HG03521 (cell line): ENCODE measurements around the gene OR52L1.
A peak's percentile ranks its signal among the peaks of the same experiment; 100 is the strongest.
"Not testable (repeated sequence)": the region's sequence is repeated elsewhere in the genome, so short reads cannot be mapped to it uniquely, and the experiment has no call there.

Experiments used
- ATAC-seq: cut with Tn5 transposase; IDR thresholded peaks from one replicate; pipeline ENCODE4 v1.9.1; 2021; ENCODE audit warnings: mild to moderate bottlenecking, moderate library complexity; ENCODE audit not compliant: unreplicated experiment

The OR52L1 gene

DNA sequence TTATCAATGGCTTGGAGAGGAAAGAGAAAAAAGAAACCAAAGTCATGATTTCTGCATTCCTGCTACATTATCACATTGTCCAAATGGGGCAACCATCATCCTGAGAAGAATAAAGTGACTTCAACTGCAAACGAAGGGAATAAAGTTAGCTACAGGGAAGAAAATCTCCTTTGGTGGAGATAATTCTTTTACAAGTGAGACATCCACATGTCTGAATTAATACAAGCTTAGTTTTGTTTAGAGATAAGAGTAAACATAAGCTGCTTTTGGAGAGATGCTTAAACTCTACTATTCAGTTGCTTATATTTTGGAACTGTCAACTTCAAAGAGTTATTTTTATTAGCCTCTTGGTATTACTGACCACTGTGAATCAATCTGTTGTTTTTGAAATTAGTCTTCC, at the start of gene OR52L1:
Gene OR52L1 (minus strand): TSS at position 101 of the 400 bp plus-strand sequence. CDS start 55 bp downstream, at position 46.
- no peak for ATAC-seq

DNA sequence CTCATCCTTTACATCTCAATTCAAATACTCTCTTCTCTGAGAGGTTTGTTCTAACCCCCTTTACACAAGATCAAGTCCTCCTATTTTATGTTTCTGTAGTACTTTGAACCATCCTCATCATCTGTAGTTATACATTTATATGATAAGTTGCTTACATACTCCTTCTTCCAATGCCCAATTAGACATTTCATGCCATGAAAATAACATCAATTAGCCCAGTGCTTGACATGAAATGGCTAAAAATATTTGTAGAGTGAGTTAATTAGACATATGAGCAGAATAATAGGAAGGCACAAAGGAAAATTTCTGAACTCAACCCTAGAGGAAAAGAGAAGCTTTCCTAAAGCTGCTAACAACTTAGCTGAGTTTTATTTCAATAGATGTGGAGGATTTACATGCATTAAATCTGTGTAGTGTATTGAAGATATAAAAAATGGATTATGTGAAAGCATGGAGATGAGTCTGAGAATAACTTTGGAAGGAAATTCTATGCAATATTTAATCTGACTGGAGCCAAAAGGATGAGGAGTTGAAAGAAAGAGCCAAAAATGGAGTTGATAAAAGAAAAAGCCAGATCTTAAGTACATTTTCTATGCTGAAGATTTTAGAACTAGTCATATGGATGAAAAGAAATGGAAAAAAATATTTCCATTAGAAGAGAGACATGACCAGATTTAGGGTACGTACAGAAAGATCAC, 44.1 kb upstream of the OR52L1 start, which contains the start of gene OR56A1:
Gene OR56A1 (minus strand): TSS at position 51 of the 698 bp plus-strand sequence. CDS start 3,066 bp downstream, outside the sequence.
- ATAC-seq: no peak

- ATAC-seq: no peak
Measured at GRCh38 chr11:6027501-6027900, 40.7 kb upstream of the OR52L1 start.

GRCh38 chr11:6025056-6025455, 38.3 kb upstream of the OR52L1 start:
- ATAC-seq: no peak

DNA sequence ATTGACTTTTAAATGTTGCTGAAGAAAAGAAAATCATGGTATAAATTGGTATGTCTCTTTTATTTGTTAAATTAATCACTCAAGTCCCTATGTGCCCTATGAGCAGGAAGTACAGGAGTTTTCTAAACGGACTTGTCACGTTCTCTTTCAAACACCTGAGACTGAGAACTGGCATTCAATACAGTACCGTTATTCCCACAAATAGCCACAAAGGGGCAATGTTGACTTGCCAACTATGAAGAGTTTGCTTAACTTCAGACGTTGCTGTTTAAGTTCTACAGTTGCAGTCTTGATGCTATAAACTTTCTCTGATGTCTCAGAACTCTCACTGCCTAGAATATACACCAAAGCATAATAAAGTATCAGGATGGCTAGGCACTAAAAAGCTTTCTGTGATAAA, 36.2 kb upstream of the OR52L1 start:
- peak; percentile 62 for ATAC-seq

GRCh38 chr11:6013042-6013441, 26.3 kb upstream of the OR52L1 start:
- no peak for ATAC-seq

DNA sequence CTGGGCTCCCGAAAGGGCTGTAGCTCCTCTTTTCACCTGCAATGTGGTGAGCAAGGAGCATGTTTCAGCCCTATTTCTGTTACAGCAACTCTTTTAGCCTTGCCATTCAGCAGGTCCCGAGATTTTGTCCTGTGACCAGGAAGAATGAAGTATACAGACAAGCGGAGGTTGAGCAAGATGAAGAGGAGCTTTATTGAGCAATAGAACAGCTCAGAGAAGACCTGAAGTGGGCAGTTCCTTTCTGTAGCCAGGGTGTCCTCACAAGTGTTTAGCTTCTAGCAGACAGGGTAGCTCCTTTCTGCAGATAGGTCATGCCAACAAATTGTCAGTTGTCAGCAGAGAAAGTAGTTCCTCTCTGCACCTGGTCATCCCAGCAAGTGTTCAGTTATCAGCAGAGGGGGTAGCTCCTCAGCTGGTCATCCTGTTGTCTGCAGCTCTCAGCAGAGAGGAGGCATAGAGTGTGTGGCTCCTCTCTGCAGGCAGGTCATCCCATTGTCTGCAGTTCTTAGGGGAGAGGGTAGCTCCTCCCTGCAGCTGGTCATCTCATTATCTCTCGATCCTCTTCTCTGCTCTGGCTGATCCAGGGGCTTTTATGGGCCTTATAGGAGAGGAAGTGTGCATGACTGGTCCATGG, 25.4 kb upstream of the OR52L1 start:
- no peak for ATAC-seq

GRCh38 chr11:6006846-6007245, 20.1 kb upstream of the OR52L1 start, which contains the start of gene OR56A4:
Gene OR56A4, minus strand, starts transcription at chr11:6006946. Its CDS starts 3,954 bp downstream, at chr11:6002992.
- no peak for ATAC-seq

DNA sequence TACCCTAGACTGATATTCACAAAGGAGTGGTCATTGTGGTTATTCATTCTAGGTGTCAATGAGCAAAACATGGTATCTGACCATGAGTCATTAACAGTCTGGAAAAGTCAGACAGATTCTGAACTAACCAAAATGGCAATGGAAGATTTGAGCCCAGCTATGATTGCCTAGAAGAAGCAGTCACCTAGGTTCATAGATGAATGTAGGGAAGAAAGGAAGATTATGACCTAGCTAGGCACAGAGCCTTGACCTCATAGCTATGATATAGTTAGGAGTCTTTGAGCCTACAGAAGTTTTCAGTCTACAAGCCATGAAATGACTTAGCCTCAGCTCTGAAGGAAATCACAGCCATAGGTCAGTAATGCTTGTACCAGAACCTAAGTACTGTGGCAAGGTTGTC, 19.6 kb upstream of the OR52L1 start:
- ATAC-seq: no peak

DNA sequence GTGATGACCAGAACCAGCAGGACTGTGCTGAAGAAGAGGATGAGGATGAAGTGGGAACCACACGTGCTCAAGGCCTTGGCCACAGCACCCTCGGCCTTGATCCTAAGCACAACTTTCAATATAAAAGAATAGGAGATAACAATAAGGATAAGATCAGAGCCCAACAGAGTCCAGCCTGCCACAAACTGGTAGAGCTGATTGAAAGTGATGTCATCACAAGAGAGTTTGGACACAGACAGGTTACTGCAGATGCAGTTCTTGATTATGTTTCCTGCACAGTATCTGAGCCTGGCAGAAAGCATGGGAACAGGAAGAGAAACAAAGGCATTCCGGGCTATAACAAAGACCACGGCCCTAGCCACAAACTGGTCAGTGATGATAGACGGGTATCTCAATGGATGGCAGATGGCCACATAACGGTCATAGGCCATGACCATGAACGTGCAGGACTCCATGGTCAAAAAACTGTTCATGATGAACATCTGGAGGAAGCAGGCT, 15.5 kb upstream of the OR52L1 start:
- no peak for ATAC-seq

GRCh38 chr11:5994791-5995190, 8.0 kb upstream of the OR52L1 start:
- ATAC-seq: no peak

- no peak for ATAC-seq
Measured at GRCh38 chr11:5992604-5993251, 5.9 kb upstream of the OR52L1 start.

- ATAC-seq: no peak
Measured at GRCh38 chr11:5992150-5992549, 5.4 kb upstream of the OR52L1 start.

GRCh38 chr11:5989203-5989602, 2.4 kb upstream of the OR52L1 start:
- ATAC-seq: no peak

DNA sequence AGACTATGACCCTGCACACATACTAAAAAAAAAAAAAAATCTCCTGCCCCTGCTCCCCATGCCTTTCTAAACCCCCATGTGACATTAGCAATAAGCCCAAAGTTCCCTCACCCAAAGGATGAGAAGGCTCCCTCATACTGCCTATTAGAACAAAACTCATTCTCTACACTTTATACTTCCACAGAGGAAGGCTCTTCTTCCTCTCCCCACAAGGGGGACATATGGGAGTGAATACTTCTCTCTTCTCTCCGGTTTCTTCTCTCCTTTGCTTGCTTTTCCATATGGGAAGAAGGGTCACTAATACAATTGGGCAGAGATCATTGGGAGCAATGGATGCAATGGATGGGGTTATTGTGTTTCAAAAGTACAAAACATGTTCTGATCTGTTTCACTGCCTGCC, 3.3 kb downstream of the OR52L1 start:
- no peak for ATAC-seq

DNA sequence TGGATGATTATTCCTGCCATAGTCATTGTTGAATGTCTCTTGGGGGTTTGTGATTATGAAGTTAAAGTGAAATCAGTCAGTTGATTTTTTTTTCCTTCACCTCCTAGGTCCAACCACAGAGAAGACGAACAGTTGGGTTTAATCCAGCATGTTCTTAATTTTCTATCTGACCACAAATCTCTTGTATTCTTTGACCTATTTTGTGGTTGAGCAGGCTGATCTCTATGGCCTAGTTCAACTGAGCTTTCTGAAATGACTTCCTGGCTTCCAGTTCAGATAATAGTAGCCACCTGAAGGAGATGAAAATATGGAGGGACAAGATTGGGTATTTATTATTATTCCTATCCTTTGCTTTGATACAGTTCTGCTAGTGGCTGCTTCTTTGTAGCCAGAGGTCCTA, 13.3 kb downstream of the OR52L1 start:
- ATAC-seq: no peak

DNA sequence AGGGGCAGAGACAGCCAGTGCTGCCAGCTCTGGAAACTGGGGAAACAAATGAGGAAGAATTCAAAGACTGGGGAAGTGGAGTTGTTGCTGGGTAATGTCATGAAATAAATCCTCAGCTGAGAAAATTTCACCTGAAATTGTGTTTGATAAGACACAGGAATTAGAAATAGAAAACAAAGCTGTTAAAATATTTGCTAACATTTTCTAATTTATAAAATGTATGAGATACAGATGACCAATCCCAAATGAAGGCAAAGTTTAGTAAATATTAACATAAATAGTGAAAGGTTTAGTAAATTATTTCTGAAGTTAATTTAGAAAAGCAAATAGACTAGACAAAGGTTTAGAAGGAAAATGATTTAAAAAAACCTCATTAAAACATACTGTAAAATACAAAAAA, 18.4 kb downstream of the OR52L1 start, which contains the start of gene OR56A5:
Gene OR56A5 (minus strand): TSS at position 101 of the 400 bp plus-strand sequence. CDS start 0 bp downstream, at position 101.
- ATAC-seq: no peak

- no peak for ATAC-seq
Measured at GRCh38 chr11:5967708-5968107, 19.1 kb downstream of the OR52L1 start.

DNA sequence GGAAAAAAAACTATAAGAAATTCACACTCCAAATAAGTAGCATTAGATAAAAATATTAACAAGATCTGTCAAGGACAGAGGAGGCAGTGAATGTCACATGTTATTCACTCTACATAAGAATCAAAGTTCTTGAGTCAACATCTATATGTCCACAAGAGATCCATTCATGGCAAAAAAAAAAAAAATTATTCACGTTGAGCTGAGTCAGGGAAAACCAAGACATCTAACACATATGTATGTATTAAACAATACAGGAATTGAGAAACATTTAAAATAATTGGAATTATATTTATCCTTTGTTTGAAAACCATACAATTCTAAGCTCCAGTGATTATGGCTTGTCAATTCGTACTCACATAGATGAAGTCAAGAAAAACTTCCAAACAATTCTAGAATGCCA, 19.8 kb downstream of the OR52L1 start:
- no peak for ATAC-seq

DNA sequence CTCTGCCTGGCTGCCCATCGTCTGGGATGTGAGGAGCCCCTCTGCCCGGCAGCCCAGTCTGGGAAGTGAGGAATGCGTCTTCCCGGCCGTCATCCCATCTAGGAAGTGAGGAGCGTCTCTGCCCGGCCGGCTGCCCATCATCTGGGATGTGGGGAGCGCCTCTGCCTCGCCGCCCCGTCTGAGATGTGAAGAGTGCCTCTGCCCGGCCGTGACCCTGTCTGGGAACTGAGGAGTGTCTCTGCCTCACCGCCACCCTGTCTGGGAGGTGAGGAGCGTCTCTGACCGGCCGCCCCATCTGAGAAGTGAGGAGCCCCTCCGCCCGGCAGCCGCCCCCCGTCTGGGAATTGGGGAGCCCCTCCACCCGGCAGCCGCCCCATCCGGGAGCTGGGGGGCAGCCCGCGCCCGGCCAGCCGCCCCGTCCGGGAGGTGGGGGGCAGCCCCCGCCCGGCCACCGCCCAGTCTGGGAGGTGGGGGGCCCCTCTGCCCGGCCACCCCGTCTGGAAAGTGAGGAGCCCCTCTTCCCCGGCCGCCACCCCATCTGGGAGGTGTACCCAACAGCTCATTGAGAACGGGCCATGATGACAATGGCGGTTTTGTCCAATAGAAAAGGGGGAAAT, 26.0 kb downstream of the OR52L1 start:
- ATAC-seq: not testable (repeated sequence)

DNA sequence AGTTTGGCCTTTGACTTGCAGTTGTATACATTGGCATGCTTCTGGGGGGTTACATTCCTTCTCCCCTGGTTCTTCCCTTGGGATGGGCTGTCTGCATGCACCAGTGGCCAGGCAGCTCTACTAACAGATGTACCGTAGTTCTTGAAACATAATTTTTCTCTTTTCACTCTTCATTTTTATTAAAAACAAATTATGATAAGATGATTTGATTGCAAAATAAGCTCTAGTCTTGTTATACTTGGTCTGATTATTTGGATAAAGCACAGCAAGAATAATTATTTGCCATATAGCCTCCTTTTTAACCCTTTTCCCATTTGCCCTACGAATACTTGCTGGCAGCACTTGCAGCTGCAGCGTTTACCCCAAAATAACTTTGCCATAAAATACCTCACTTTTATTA, 31.2 kb downstream of the OR52L1 start:
- ATAC-seq: no peak
